Loucy (cell line): ENCODE results near the gene PLCG1.

ENCODE experiments used
- EZH2phosphoT487 ChIP-seq: fragments of 200-600 bp; IDR thresholded peaks from 2 replicates; pipeline ENCODE4 v1.6.1; 2018; ENCODE audit warnings: antibody characterized with exemption, mild to moderate bottlenecking, moderate library complexity, borderline replicate concordance
- TF ChIP-seq, protein P1 (sequence below): fragments of 200-600 bp; sonication (generic); conservative IDR thresholded peaks from 2 replicates; pipeline ENCODE4 v1.5.1; 2014; ENCODE audit warnings: mild to moderate bottlenecking, antibody characterized with exemption, low read length

DNA sequence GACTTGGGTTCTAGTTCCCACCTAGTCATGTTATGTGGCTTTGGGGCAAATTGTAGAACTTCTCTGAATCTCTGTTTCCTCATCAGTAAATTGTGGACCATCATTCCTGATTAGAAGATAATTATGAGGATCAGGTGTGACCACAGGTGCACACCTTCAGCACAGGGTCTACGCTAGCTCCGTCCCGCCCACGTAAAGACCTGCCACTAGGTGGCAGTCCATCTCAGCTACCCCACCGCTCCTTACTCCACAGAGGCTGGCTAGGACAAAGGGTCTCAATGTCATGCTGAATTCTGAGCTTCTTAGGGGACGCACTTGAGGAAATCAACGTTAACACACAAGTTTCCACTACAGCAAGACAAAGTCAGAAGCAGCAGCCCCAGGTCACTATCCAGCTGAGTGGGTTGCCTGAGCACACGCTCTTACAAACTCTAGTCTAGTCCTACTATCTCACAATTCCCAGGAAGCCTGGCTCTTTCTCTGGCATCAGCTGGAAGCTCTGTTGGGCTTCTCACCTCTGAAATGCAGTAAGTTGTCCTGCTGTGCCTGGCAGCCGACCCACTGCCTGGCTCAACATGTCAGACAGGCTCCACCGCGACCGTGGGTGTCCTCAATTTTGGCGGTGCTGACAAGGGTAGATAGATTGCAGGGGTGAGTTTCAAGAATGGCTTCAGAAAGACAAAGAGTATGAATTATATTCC, 2.0 kb upstream of the PLCG1 start:
- TF ChIP-seq, protein P1, sequence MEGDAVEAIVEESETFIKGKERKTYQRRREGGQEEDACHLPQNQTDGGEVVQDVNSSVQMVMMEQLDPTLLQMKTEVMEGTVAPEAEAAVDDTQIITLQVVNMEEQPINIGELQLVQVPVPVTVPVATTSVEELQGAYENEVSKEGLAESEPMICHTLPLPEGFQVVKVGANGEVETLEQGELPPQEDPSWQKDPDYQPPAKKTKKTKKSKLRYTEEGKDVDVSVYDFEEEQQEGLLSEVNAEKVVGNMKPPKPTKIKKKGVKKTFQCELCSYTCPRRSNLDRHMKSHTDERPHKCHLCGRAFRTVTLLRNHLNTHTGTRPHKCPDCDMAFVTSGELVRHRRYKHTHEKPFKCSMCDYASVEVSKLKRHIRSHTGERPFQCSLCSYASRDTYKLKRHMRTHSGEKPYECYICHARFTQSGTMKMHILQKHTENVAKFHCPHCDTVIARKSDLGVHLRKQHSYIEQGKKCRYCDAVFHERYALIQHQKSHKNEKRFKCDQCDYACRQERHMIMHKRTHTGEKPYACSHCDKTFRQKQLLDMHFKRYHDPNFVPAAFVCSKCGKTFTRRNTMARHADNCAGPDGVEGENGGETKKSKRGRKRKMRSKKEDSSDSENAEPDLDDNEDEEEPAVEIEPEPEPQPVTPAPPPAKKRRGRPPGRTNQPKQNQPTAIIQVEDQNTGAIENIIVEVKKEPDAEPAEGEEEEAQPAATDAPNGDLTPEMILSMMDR, result peak; percentile 91
- no peak for TF ChIP-seq EZH2phosphoT487
